Nasal cavity respiratory epithelium epithelial cell of viscerocranial mucosa (primary cell): ENCODE results near the gene OR2T33. TPM values are rescaled to one million over a fixed set of nuclear protein-coding genes. Genes with fewer than 3 reads are reported as not detected.

Source experiments
- total RNA-seq: library from RNA; depleted of rRNA; stranded (reverse); fragments of >200 nt; gene quantifications from 2 replicates; pipeline ENCODE4 v1.2.3, GENCODE V29; 2014

Gene OR2T33, protein sequence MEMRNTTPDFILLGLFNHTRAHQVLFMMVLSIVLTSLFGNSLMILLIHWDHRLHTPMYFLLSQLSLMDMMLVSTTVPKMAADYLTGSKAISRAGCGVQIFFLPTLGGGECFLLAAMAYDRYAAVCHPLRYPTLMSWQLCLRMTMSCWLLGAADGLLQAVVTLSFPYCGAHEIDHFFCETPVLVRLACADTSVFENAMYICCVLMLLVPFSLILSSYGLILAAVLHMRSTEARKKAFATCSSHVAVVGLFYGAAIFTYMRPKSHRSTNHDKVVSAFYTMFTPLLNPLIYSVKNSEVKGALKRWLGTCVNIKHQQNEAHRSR
- total RNA-seq: not detected in 2 replicates

DNA sequence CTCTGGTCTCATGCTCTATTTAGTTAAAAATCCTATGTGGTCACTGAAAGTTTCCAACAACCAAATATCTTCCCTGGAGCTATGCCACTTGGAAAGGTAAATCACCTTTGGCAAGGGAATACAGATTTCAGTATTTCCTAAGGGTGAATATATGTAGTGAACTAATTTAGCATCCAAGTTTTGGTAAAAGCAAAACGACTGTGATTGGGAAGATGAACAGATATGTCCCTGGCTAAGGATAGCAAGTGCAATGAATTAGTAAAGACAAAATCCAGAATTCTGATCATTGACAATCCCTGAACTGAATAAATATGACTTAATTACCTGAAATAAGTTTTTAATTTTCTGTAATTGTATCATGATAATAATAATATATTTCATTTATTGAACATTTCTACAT is at the start of gene OR2T33:
OR2T33 (minus strand) TSS at position 101 of the 400 bp plus-strand sequence. CDS start 4,162 bp downstream, outside the sequence.

DNA sequence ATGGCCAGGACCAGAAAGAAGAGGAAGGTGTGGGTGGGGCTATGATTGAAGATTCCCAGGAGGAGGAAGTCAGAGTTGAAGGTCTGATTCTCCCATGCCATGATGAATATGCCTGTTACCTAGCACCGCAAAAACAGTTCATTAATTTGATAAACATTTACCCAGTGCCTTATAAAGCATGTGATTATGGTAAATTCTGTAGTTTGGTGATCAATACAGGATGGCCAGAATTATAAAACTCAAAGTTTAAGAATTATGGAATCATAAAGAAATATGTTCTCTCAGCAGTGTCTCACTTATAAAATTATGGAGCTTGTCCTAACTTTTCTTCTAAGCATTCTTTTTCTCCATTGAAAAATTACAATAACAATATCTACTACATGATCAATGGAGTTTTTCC is 46.7 kb upstream of the OR2T33 start, which contains the start of gene OR2M7:
OR2M7 (minus strand) TSS at position 101 of the 400 bp plus-strand sequence; CDS start at position 101, 0 bp downstream.

DNA sequence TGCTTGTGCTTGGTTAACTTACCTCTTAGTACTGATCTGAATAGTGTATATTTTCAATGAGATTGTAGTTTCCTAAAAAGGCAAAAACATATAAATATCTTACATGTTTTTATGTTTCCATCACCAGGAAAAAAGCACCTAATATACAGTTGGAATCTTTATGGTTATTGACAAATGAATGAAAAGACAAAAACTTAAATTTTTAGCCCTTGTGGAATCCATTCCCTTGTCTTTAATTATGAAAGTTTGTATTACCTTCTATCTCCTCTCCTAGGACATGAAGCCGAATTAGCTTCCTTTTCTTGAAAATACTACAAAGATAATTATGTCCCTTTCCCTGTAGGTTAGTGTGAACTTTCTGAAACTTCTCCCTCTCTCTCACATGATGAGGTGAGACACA is 25.5 kb upstream of the OR2T33 start, which contains the start of gene OR2T12:
OR2T12 (minus strand) TSS at position 101 of the 400 bp plus-strand sequence. CDS start 7,846 bp downstream, outside the sequence.

DNA sequence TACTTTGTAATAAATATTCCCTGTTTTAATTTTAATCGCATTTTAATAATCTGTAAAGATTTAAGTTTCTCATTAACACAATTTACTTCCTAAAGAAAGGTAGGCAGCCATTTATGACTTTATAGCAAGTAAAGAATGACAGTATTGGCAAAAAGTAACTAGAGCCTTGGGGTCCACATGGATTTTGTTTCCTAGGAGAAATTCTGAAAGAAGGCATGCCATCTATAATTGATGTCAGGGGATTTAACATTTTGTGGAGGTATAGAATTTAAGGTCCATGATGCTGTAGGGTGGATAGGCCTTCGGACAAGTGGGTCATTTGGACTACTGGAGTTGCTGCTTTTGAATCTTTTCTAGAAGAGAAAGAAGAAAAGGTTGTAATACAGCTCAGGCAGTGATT is 46.7 kb downstream of the OR2T33 start, which contains the start of gene OR2M4:
OR2M4 (plus strand) TSS at position 301 of the 400 bp plus-strand sequence. CDS start 7,512 bp downstream, outside the sequence.

Other genes starting within 250 kb of the OR2T33 start
- gene OR2L2, start 247.9 kb downstream of the OR2T33 start, total RNA-seq: not detected in 2 replicates
- gene OR2L3, start 231.1 kb downstream of the OR2T33 start, total RNA-seq: not detected in 2 replicates
- gene OR2L13, start 182.8 kb downstream of the OR2T33 start, total RNA-seq: not detected in 2 replicates
- gene OR2M5, start 132.8 kb downstream of the OR2T33 start, total RNA-seq: not detected in 2 replicates
- gene OR2M2, start 103.2 kb downstream of the OR2T33 start, total RNA-seq: not detected in 2 replicates
- gene OR2M3, start 80.7 kb downstream of the OR2T33 start, total RNA-seq: not detected in 2 replicates
- gene OR2M4, start 46.6 kb downstream of the OR2T33 start, total RNA-seq: not detected in 2 replicates
- not detected in 2 replicates for gene OR2T12, start 25.4 kb upstream of the OR2T33 start, total RNA-seq
- not detected in 2 replicates for gene OR2M7, start 46.6 kb upstream of the OR2T33 start, total RNA-seq
- gene OR14C36, start 70.8 kb upstream of the OR2T33 start, total RNA-seq: not detected in 2 replicates
- not detected in 2 replicates for gene OR2T4, start 83.7 kb upstream of the OR2T33 start, total RNA-seq
- not detected in 2 replicates for gene OR2T6, start 97.8 kb upstream of the OR2T33 start, total RNA-seq
- gene OR2T1, start 125.1 kb upstream of the OR2T33 start, total RNA-seq: not detected in 2 replicates
- gene OR2T2, start 167.7 kb upstream of the OR2T33 start, total RNA-seq: not detected in 2 replicates
- gene OR2T3, start 195.4 kb upstream of the OR2T33 start, total RNA-seq: not detected in 2 replicates
- gene OR2T5, start 210.6 kb upstream of the OR2T33 start, total RNA-seq: not detected in 2 replicates
- gene OR2G6, start 230.1 kb upstream of the OR2T33 start, total RNA-seq: not detected in 2 replicates